Globus pallidus (tissue), 1 donor: ENCODE measurements around the gene CYB5D1.

Source experiments
- DNase-seq: peaks from one replicate; pipeline ENCODE4 v3.0.0-alpha.2; 2015; ENCODE audit warnings: low spot score

The CYB5D1 gene

GRCh38 chr17:7886227-7887037 is 28.6 kb downstream of the CYB5D1 start:
- peak; percentile 10 for DNase-seq

- DNase-seq = no peak
Measured at GRCh38 chr17:7887038-7887481, 29.3 kb downstream of the CYB5D1 start.

GRCh38 chr17:7887482-7888183 is 29.8 kb downstream of the CYB5D1 start:
- peak; percentile 91 for DNase-seq

- DNase-seq = no peak
Measured at GRCh38 chr17:7888184-7888920, 30.5 kb downstream of the CYB5D1 start, which contains the start of gene CHD3. CHD3 (plus strand) TSS chr17:7888789; CDS start chr17:7889001, 212 bp downstream.

GRCh38 chr17:7889166-7889955 is 31.6 kb downstream of the CYB5D1 start:
- peak; percentile 98 for DNase-seq

GRCh38 chr17:7893187-7893880 is 35.5 kb downstream of the CYB5D1 start:
- DNase-seq = no peak

- DNase-seq = no peak
Measured at GRCh38 chr17:7894226-7894625, 36.4 kb downstream of the CYB5D1 start.

- DNase-seq = no peak
Measured at GRCh38 chr17:7894866-7895265, 37.1 kb downstream of the CYB5D1 start.

- DNase-seq = no peak
Measured at GRCh38 chr17:7897090-7897489, 39.3 kb downstream of the CYB5D1 start.

- DNase-seq = peak; percentile 74
Measured at GRCh38 chr17:7897773-7898172, 40.0 kb downstream of the CYB5D1 start.

- DNase-seq = no peak
Measured at GRCh38 chr17:7903154-7904103, 45.6 kb downstream of the CYB5D1 start.

GRCh38 chr17:7909089-7909488 is 51.3 kb downstream of the CYB5D1 start:
- no peak for DNase-seq

- no peak for DNase-seq
Measured at GRCh38 chr17:7910281-7910680, 52.5 kb downstream of the CYB5D1 start.

- DNase-seq = no peak
Measured at GRCh38 chr17:7910711-7911110, 52.9 kb downstream of the CYB5D1 start.

- no peak for DNase-seq
Measured at GRCh38 chr17:7911116-7911515, 53.3 kb downstream of the CYB5D1 start.
